A549 (cell line): ENCODE data around the gene CALML3. TPM values are rescaled to one million over a fixed set of nuclear protein-coding genes. Genes with fewer than 3 reads are reported as not detected.

Source experiments
- ATAC-seq, 2 experiments: fragments of 200-7000 bp in 1 of 2; fragments of >200 bp in 1 of 2; cut with Nextera tagmentation in 1 of 2; cut with Tn5 transposase in 1 of 2; 3 replicates each; pipeline versions ENCODE4 v1.8.0 to v1.9.1; 2018 to 2020; ENCODE audit warnings: mild to moderate bottlenecking in 1 of 2, moderate library complexity in 1 of 2
- CTCF ChIA-PET: fragments of 300-600 bp; sonication (Branson Sonifier 250); formaldehyde crosslinking; extraction: SDS; loops from one replicate; lab custom pipeline; 2021; ENCODE audit warnings: antibody characterized with exemption, inconsistent platforms; lab: Yijun Ruan, JAX
- POLR2A ChIA-PET: fragments of 350-600 bp; formaldehyde crosslinking; extraction: SDS; loops from one replicate; lab custom pipeline; 2021; ENCODE audit warnings: antibody characterized with exemption, inconsistent platforms; lab: Yijun Ruan, JAX
- DNase-seq, 2 experiments: peaks; one replicate each; pipeline versions ENCODE4 v3.0.0 to v3.0.0-alpha.2; 2011 to 2016; ENCODE audit warnings: low read depth in 1 of 2, low spot score in 1 of 2
- FAIRE-seq: peaks from 2 replicates; lab custom pipeline; 2011; peaks lifted over from hg19 to GRCh38; lab: Jason Lieb, UNC
- H3K27ac ChIP-seq, 2 experiments: fragments of >200 bp; sonication (Bioruptor Twin); formaldehyde crosslinking; 3 replicates each; pipeline ENCODE4 v1.5.1; 2016 to 2017
- H3K4me1 ChIP-seq: fragments of >200 bp; sonication (Bioruptor Twin); formaldehyde crosslinking; 3 replicates; pipeline ENCODE4 v1.6.1; 2016
- H3K4me2 ChIP-seq: fragments of >200 bp; sonication (Bioruptor Twin); formaldehyde crosslinking; 3 replicates; pipeline ENCODE4 v1.6.1; 2016
- H3K4me3 ChIP-seq: fragments of >200 bp; sonication (Bioruptor Twin); formaldehyde crosslinking; 3 replicates; pipeline ENCODE4 v1.5.1; 2016
- H3K9me3 ChIP-seq: fragments of >200 bp; sonication (Bioruptor Twin); formaldehyde crosslinking; 3 replicates; pipeline ENCODE4 v1.6.1; 2016
- CBX2 ChIP-seq: fragments of 200-600 bp; sonication (generic); IDR thresholded peaks from 2 replicates; pipeline ENCODE4 v1.6.1; 2016; ENCODE audit warnings: low read depth, mild to moderate bottlenecking, borderline replicate concordance
- CBX8 ChIP-seq: fragments of 200-600 bp; sonication (generic); IDR thresholded peaks from 2 replicates; pipeline ENCODE4 v1.6.1; 2016
- CHD2 ChIP-seq: fragments of 150-350 bp; IDR thresholded peaks from 2 replicates; pipeline ENCODE4 v1.6.1; 2014; ENCODE audit warnings: low read length; ENCODE audit not compliant: partially characterized antibody
- EHMT2 ChIP-seq: fragments of 200-600 bp; sonication (generic); IDR thresholded peaks from 2 replicates; pipeline ENCODE4 v1.6.1; 2016; ENCODE audit warnings: antibody characterized with exemption, low read depth, mild to moderate bottlenecking, moderate library complexity
- ESRRA ChIP-seq: fragments of 150-350 bp; IDR thresholded peaks from 2 replicates; pipeline ENCODE4 v1.6.1; 2014; ENCODE audit warnings: mild to moderate bottlenecking, low read length, borderline replicate concordance
- FOSL2 ChIP-seq, 2 experiments: fragments of 450-650 bp in 1 of 2; fragments of >200 bp in 1 of 2; sonication (Bioruptor Twin) in 1 of 2; formaldehyde crosslinking; IDR thresholded peaks; 2 replicates each; pipeline versions ENCODE4 v1.5.0 to v1.6.1; 2016 to 2020; ENCODE audit warnings: mild to moderate bottlenecking in 1 of 2, moderate library complexity in 1 of 2
- GATA3 ChIP-seq: IDR thresholded peaks from 2 replicates; pipeline ENCODE4 v1.6.1; 2012; ENCODE audit warnings: borderline replicate concordance
- HDAC2 ChIP-seq: fragments of 200-600 bp; sonication (generic); IDR thresholded peaks from 2 replicates; pipeline ENCODE4 v1.6.1; 2016
- HOXB13 ChIP-seq: fragments of 250-450 bp; sonication (Bioruptor Pico); IDR thresholded peaks from 2 replicates; pipeline ENCODE4 v1.5.0; 2020; ENCODE audit warnings: low read depth, mild to moderate bottlenecking, moderate library complexity
- JUNB ChIP-seq: fragments of >200 bp; sonication (Bioruptor Twin); formaldehyde crosslinking; IDR thresholded peaks from 2 replicates; pipeline ENCODE4 v1.6.1; 2016
- KDM5A ChIP-seq: fragments of 200-600 bp; sonication (generic); IDR thresholded peaks from 2 replicates; pipeline ENCODE4 v1.6.1; 2016; ENCODE audit warnings: antibody characterized with exemption, mild to moderate bottlenecking
- MAFK ChIP-seq: fragments of 450-650 bp; IDR thresholded peaks from 2 replicates; pipeline ENCODE4 v1.6.1; 2014; ENCODE audit not compliant: partially characterized antibody
- MAZ ChIP-seq: fragments of 150-350 bp; IDR thresholded peaks from 2 replicates; pipeline ENCODE4 v1.6.1; 2014; ENCODE audit warnings: antibody characterized with exemption, low read depth, low read length, borderline replicate concordance
- NFE2L2 ChIP-seq: fragments of 150-350 bp; conservative IDR thresholded peaks from 2 replicates; pipeline ENCODE4 v1.6.1; 2014; ENCODE audit warnings: low read length
- NR3C1 ChIP-seq: fragments of >200 bp; sonication (Bioruptor Twin); formaldehyde crosslinking; IDR thresholded peaks from 3 replicates; pipeline ENCODE4 v1.6.1; 2017
- POLR2A ChIP-seq: IDR thresholded peaks from 2 replicates; pipeline ENCODE4 v1.6.1; 2012; ENCODE audit warnings: mild to moderate bottlenecking, low read length
- RAD21 ChIP-seq, 2 experiments: fragments of >200 bp in 1 of 2; sonication (Bioruptor Twin) in 1 of 2; formaldehyde crosslinking in 1 of 2; IDR thresholded peaks in 1 of 2; conservative IDR thresholded peaks in 1 of 2; 2 replicates in 1 of 2; 3 replicates in 1 of 2; pipeline ENCODE4 v1.6.1; 2012 to 2018; ENCODE audit warnings: inconsistent platforms in 1 of 2
- RFX5 ChIP-seq: fragments of 450-650 bp; IDR thresholded peaks from 2 replicates; pipeline ENCODE4 v1.7.1; 2014; ENCODE audit warnings: antibody characterized with exemption, mild to moderate bottlenecking, moderate library complexity
- TFCP2L1 ChIP-seq: fragments of 250-450 bp; sonication (Bioruptor Pico); IDR thresholded peaks from 2 replicates; pipeline ENCODE4 v1.5.0; 2021; ENCODE audit warnings: mild to moderate bottlenecking
- TP53 ChIP-seq: fragments of 250-450 bp; sonication (Bioruptor Pico); IDR thresholded peaks from 2 replicates; pipeline ENCODE4 v1.5.0; 2021; ENCODE audit warnings: mild to moderate bottlenecking, moderate library complexity
- ZNF302 ChIP-seq: fragments of 250-450 bp; sonication (Bioruptor Pico); IDR thresholded peaks from 2 replicates; pipeline ENCODE4 v1.9.0; 2021; ENCODE audit warnings: inconsistent platforms, mild to moderate bottlenecking, moderate library complexity
- WGBS: methylation state at CpG from one replicate; pipeline ENCODE4 v1.1.6; 2017; ENCODE audit errors: missing lambda C conversion rate; 5-methylcytosine and 5-hydroxymethylcytosine counted together
- polyA plus RNA-seq, 4 experiments: library from polyadenylated mRNA; depleted of rRNA in 3 of 4; stranded (reverse); fragments of >200 nt; fragmentation: RNase III in 1 of 4; extraction: RNeasy Plus Mini Kit Qiagen cat#74134 plus additional on column Dnase treatment in 1 of 4; gene quantifications; 2 replicates in 3 of 4; 3 replicates in 1 of 4; pipeline ENCODE4 v1.2.3, GENCODE V29; 2011 to 2017
- TF ChIP-seq, protein P1 (sequence below): IDR thresholded peaks from 2 replicates; pipeline ENCODE4 v1.6.1; 2012
- TF ChIP-seq, protein P2 (sequence below): fragments of 450-650 bp; IDR thresholded peaks from 2 replicates; pipeline ENCODE4 v1.6.1; 2014; ENCODE audit warnings: antibody characterized with exemption
- TF ChIP-seq, protein P3 (sequence below): fragments of >200 bp; sonication (Bioruptor Twin); formaldehyde crosslinking; IDR thresholded peaks from 2 replicates; pipeline ENCODE4 v1.6.1; 2016
- TF ChIP-seq, protein P4 (sequence below): IDR thresholded peaks from 2 replicates; pipeline ENCODE4 v1.6.1; 2012
- TF ChIP-seq, protein P5 (sequence below): IDR thresholded peaks from 2 replicates; pipeline ENCODE4 v1.6.1; 2012; ENCODE audit warnings: low read depth, borderline replicate concordance
- TF ChIP-seq, protein P6 (sequence below): fragments of 250-450 bp; sonication (Bioruptor Pico); IDR thresholded peaks from 2 replicates; pipeline ENCODE4 v1.5.0; 2020; ENCODE audit warnings: low read depth, mild to moderate bottlenecking, moderate library complexity
- TF ChIP-seq, protein P7 (sequence below): fragments of 150-350 bp; IDR thresholded peaks from 2 replicates; pipeline ENCODE4 v1.6.1; 2014; ENCODE audit warnings: low read depth, mild to moderate bottlenecking, low read length

Gene CALML3
- polyA plus RNA-seq, 2 of the 4 experiments (the other 2 are of a cell fraction): not detected

DNA sequence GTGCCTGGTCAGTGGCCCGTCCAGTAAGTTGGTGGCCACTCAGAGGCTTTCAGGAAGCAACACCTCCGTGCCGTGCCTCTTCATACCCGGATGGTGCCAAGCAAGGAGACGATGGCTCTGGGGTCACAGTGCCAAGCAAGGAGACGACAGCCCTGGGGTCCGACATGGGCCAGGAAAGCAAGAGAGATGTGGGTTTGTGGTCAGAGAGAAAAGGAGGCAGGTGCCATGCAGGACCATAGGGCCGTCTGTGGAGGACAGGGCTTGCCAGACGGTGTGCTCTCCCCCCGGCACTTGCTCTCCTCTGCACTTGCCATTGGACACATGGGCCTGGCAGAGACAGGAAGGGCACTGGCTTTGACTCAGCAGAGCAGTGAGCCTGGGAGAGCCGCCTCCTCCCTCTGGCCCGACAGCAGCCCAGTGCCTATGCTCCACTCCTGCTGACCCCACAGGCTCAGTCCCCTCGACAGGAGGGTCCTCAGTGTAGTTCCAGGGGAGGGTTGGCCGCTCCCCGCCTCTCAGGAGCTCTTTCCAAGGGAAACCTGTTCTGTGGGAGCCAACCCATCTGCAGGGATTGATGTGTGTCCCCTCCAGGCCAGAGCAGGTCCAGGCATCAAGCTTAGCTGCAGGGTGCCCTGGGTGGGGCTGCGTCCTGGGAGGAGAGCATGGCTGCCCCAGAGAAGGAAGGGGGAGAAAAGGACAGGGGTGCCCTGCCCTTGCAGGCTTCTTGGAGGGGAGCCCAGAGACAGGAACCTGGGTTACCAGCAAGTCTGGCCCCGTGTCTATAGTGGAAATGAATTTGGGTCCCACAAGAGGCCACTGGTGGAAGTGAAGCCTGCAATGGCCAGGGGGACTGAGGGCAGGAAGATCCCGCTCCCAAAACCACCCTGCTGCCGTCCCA is 17.8 kb upstream of the CALML3 start:
- Histone ChIP-seq H3K4me3 (no peak overlapping the region), H3K4me2 (no peak overlapping the region)
- ATAC-seq: no peak
- DNase-seq: no peak
- FAIRE-seq: no peak
- TF ChIP-seq ZNF302 (CRISPR knock-in tag) (no peak), KDM5A (no peak), EHMT2 (no peak), CBX2 (no peak), JUNB (no peak), TFCP2L1 (no peak), MAFK (no peak), CHD2 (no peak), NFE2L2 (no peak), MAZ (no peak), HOXB13 (CRISPR knock-in tag) (no peak)
- TF ChIP-seq, protein P1, sequence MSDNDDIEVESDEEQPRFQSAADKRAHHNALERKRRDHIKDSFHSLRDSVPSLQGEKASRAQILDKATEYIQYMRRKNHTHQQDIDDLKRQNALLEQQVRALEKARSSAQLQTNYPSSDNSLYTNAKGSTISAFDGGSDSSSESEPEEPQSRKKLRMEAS: no peak
- TF ChIP-seq, protein P2, sequence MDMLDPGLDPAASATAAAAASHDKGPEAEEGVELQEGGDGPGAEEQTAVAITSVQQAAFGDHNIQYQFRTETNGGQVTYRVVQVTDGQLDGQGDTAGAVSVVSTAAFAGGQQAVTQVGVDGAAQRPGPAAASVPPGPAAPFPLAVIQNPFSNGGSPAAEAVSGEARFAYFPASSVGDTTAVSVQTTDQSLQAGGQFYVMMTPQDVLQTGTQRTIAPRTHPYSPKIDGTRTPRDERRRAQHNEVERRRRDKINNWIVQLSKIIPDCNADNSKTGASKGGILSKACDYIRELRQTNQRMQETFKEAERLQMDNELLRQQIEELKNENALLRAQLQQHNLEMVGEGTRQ: no peak
- TF ChIP-seq, protein P3, sequence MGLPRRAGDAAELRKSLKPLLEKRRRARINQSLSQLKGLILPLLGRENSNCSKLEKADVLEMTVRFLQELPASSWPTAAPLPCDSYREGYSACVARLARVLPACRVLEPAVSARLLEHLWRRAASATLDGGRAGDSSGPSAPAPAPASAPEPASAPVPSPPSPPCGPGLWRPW: no peak
- TF ChIP-seq, protein P4, sequence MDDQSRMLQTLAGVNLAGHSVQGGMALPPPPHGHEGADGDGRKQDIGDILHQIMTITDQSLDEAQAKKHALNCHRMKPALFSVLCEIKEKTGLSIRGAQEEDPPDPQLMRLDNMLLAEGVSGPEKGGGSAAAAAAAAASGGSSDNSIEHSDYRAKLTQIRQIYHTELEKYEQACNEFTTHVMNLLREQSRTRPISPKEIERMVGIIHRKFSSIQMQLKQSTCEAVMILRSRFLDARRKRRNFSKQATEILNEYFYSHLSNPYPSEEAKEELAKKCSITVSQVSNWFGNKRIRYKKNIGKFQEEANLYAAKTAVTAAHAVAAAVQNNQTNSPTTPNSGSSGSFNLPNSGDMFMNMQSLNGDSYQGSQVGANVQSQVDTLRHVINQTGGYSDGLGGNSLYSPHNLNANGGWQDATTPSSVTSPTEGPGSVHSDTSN: no peak
- TF ChIP-seq, protein P5, sequence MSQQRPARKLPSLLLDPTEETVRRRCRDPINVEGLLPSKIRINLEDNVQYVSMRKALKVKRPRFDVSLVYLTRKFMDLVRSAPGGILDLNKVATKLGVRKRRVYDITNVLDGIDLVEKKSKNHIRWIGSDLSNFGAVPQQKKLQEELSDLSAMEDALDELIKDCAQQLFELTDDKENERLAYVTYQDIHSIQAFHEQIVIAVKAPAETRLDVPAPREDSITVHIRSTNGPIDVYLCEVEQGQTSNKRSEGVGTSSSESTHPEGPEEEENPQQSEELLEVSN: no peak
- TF ChIP-seq, all 56 proteins: peak for 0
- Histone ChIP-seq H3K4me1 (no peaks in the 10 kb centered on the region), H3K9me3 (no peaks in the 10 kb centered on the region), H3K27ac (0 out of 6 replicates have a peak overlapping the region, but pooled peaks of 1 of the 2 experiments have one; percentile 9)
- CTCF ChIA-PET: interaction anchor here (0.7 to 2.7 kb wide), 2 partner anchors 44 to 116 kb away, joined by 3 to 7 read pairs; no protein-coding TSS in a partner anchor
- 92% methylated on average over 13 of the region's 19 CpGs for WGBS
- POLR2A ChIA-PET: no interaction called here

DNA sequence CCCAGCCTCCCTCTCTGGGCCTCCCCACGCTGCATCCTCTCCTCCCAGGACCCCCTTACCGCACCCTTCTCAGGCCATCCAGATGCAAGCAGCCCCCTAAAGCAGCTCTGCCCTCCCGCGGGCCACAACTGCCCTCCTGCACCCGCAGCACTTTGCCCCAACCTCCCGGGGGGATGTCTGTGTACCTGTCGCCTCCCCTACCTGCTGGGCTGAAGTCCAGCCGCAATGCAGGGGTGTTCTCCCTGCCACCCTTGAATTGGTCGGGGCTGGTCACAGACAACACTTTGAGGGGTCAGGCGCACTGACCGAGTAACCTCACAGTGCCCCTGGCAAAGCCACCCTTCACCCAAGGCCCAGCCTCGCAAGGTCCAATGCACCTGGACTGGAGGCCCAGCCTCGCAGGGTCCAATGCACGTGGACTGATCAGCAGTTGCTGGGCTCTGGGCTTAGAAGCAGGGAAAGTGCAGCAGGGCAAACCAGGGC is 17.1 kb upstream of the CALML3 start:
- ATAC-seq (no peak), DNase-seq (no peak), FAIRE-seq (no peak)
- TF ChIP-seq POLR2A: no peak
- no peak for TF ChIP-seq FOSL2 (IDR thresholded peaks at IDR 0.05)
- no peak for TF ChIP-seq FOSL2 (CRISPR knock-in tag; IDR thresholded peaks at IDR 0.05)
- no peak for TF ChIP-seq HDAC2
- TF ChIP-seq, protein P6, sequence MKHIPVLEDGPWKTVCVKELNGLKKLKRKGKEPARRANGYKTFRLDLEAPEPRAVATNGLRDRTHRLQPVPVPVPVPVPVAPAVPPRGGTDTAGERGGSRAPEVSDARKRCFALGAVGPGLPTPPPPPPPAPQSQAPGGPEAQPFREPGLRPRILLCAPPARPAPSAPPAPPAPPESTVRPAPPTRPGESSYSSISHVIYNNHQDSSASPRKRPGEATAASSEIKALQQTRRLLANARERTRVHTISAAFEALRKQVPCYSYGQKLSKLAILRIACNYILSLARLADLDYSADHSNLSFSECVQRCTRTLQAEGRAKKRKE (CRISPR knock-in tag): no peak
- TF ChIP-seq KDM5A: no peak
- no peak for TF ChIP-seq RAD21 (conservative IDR thresholded peaks at IDR 0.05 in 1 of 2, IDR thresholded peaks at IDR 0.05 in 1 of 2)
- no peak for TF ChIP-seq TP53 (CRISPR knock-in tag)
- no peak for TF ChIP-seq NR3C1
- TF ChIP-seq RFX5: no peak
- TF ChIP-seq ESRRA: no peak
- TF ChIP-seq GATA3: no peak
- TF ChIP-seq, protein P7, sequence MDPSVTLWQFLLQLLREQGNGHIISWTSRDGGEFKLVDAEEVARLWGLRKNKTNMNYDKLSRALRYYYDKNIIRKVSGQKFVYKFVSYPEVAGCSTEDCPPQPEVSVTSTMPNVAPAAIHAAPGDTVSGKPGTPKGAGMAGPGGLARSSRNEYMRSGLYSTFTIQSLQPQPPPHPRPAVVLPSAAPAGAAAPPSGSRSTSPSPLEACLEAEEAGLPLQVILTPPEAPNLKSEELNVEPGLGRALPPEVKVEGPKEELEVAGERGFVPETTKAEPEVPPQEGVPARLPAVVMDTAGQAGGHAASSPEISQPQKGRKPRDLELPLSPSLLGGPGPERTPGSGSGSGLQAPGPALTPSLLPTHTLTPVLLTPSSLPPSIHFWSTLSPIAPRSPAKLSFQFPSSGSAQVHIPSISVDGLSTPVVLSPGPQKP: no peak
- no peak for TF ChIP-seq TFCP2L1
- TF ChIP-seq, protein P4: no peak
- no peak for TF ChIP-seq CBX8
- whole genome bisulfite sequencing: 98% methylated on average over 7 of the region's 14 CpGs
- ChIA-PET CTCF (no interaction called here), POLR2A (no interaction called here)
- H3K4me2 ChIP-seq: no peak overlapping the region
- H3K27ac ChIP-seq: no peak overlapping the region
- H3K4me3 ChIP-seq: no peak overlapping the region
- H3K4me1 ChIP-seq: no peaks in the 10 kb centered on the region
- no peaks in the 10 kb centered on the region for H3K9me3 ChIP-seq
